GM12801 (cell line): ENCODE measurements around the gene BIK.

Source experiments
- TF ChIP-seq, protein P1 (sequence below): IDR thresholded peaks from one replicate; pipeline ENCODE4 v1.5.1; 2011; ENCODE audit warnings: control low read depth; ENCODE audit not compliant: insufficient read length; ENCODE audit errors: extremely low read depth

The BIK gene

GRCh38 chr22:43126501-43127165, 16.1 kb downstream of the BIK start:
- TF ChIP-seq, protein P1, sequence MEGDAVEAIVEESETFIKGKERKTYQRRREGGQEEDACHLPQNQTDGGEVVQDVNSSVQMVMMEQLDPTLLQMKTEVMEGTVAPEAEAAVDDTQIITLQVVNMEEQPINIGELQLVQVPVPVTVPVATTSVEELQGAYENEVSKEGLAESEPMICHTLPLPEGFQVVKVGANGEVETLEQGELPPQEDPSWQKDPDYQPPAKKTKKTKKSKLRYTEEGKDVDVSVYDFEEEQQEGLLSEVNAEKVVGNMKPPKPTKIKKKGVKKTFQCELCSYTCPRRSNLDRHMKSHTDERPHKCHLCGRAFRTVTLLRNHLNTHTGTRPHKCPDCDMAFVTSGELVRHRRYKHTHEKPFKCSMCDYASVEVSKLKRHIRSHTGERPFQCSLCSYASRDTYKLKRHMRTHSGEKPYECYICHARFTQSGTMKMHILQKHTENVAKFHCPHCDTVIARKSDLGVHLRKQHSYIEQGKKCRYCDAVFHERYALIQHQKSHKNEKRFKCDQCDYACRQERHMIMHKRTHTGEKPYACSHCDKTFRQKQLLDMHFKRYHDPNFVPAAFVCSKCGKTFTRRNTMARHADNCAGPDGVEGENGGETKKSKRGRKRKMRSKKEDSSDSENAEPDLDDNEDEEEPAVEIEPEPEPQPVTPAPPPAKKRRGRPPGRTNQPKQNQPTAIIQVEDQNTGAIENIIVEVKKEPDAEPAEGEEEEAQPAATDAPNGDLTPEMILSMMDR = no peak

- TF ChIP-seq, protein P1 = no peak
These were observed 16.8 kb downstream of the BIK start for GRCh38 chr22:43127166-43127908.

DNA sequence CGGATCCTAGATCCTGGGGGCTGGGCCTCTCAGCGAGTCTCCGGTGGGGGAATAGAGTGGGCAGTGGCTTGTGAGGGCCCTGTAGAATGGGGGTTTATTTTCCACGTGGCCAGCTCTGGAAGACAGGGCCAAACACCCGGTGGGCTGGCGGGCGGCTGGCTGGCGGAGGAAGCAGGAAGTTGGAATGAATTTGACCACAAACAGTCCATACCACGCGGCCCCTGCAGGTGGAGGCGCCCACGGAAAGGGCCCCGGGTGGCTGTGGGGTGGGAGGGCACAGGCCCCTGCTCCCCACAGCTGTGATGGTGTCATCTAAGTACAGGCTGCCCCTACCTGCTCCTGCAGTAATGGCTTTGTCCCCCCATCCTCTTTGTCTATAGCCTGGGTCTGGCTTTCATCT, 17.6 kb downstream of the BIK start:
- TF ChIP-seq, protein P1 = no peak

- TF ChIP-seq, protein P1 = no peak
These were observed 18.4 kb downstream of the BIK start for GRCh38 chr22:43128928-43129424.

DNA sequence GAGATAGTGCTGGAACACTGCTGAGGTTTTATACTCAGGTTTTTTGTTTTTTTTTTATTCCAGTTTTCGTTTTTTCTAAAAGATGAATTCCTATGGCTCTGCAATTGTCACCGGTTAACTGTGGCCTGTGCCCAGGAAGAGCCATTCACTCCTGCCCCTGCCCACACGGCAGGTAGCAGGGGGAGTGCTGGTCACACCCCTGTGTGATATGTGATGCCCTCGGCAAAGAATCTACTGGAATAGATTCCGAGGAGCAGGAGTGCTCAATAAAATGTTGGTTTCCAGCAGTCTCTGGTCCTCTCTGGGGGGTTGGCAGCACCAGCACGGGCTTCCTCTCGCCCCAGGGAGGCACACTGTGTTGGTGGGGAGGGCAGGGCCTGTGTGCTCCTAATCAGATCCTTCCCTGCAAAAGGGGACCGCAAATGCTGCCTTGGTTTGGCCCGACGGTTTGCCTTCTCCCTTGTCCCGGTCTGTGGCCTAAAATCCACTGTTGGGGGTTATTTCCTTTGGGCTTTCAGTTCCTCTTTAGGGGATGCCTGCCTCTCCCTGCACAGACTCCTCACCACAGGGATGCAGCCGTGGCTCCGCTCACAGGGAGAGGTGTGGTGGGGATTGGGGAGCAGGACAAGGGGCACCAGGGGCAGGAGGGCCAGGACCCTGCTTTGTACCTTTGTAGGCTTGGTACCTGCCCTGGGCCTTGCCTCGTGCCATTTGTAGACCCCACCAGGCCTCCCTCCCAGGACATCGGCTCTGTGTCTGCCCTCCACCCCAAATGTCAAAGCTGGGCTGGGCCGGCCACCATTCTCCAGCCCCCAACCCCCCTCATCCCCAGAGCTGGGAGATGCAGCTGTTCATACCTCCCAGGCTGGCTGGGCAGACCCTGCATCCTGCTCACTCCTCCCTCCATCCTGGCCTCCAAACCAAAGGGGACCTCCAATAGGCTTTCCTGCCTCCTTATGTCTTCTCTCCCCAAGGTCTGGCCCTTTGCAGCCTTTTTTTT, 19.2 kb downstream of the BIK start:
- TF ChIP-seq, protein P1 = no peak

GRCh38 chr22:43131773-43132501, 21.4 kb downstream of the BIK start:
- TF ChIP-seq, protein P1 = no peak
